Esophagus muscularis mucosa (tissue), 4 donors: ENCODE results near the gene TIMM17A. TPM values are rescaled to one million over a fixed set of nuclear protein-coding genes. Genes with fewer than 3 reads are reported as not detected.

Experiments used
- DNase-seq: peaks from one replicate; pipeline ENCODE4 v3.0.0-alpha.2; 2017; ENCODE audit errors: extremely low spot score
- H3K27ac ChIP-seq, 4 donors: fragments of 200-600 bp; sonication (generic); replicated peaks in 1 of 4; 1 replicate in 3 of 4; 2 replicates in 1 of 4; pipeline ENCODE4 v1.5.1; 2016 to 2019; ENCODE audit warnings: mild to moderate bottlenecking in 1 of 4
- H3K27me3 ChIP-seq, 4 donors: fragments of 200-600 bp; sonication (generic); one replicate each; pipeline versions ENCODE4 v1.5.1 to v1.6.0; 2016 to 2019
- H3K36me3 ChIP-seq, 4 donors: fragments of 200-600 bp; sonication (generic); one replicate each; pipeline ENCODE4 v1.5.1; 2016 to 2019
- H3K4me1 ChIP-seq, 4 donors: fragments of 200-600 bp; sonication (generic); one replicate each; pipeline ENCODE4 v1.5.1; 2016 to 2019
- H3K4me3 ChIP-seq, 4 donors: fragments of 200-600 bp; sonication (generic); 1 replicate in 2 of 4; 2 replicates in 2 of 4; pipeline ENCODE4 v1.5.1; 2016 to 2019; ENCODE audit warnings: mild to moderate bottlenecking in 4 of 4, moderate library complexity in 1 of 4
- H3K9me3 ChIP-seq, 4 donors: fragments of 200-600 bp; sonication (generic); 1 replicate in 3 of 4; 2 replicates in 1 of 4; pipeline ENCODE4 v1.5.1; 2016 to 2019
- CTCF ChIP-seq, 3 experiments: fragments of 200-600 bp in 2 of 3; fragments of 450-650 bp in 1 of 3; sonication (generic) in 2 of 3; IDR thresholded peaks; one replicate each; pipeline ENCODE4 v1.5.1; 2017 to 2019; ENCODE audit warnings: antibody characterized with exemption in 3 of 3, mild to moderate bottlenecking in 2 of 3, moderate library complexity in 1 of 3
- EP300 ChIP-seq: sonication (generic); formaldehyde crosslinking; IDR thresholded peaks from one replicate; pipeline ENCODE4 v1.6.1; 2017; ENCODE audit warnings: antibody characterized with exemption
- POLR2A ChIP-seq: fragments of 450-650 bp; IDR thresholded peaks from one replicate; pipeline ENCODE4 v1.6.1; 2017; ENCODE audit warnings: antibody characterized with exemption, moderate library complexity, mild to moderate bottlenecking, low read depth
- POLR2AphosphoS5 ChIP-seq, 2 donors: sonication (generic); formaldehyde crosslinking; IDR thresholded peaks; one replicate each; pipeline ENCODE4 v1.6.1; 2017; ENCODE audit warnings: antibody characterized with exemption in 2 of 2
- WGBS: methylation state at CpG from one replicate; pipeline ENCODE4 v1.1.5; 2018; 5-methylcytosine and 5-hydroxymethylcytosine counted together
- intact Hi-C: fragments of 100-400 bp; cut with DNase I; formaldehyde crosslinking; loops from one replicate; pipeline ENCODE4 v1.15.1; 2023
- total RNA-seq, 4 donors: library from RNA; depleted of rRNA; stranded (reverse); fragments of >200 nt; gene quantifications; one replicate each; pipeline versions ENCODE4 v1.1.0 to v1.2.1, GENCODE V29; 2016

TIMM17A gene
- total RNA-seq, 4 donors from 2014 or later: 30.7 to 46.1 (median 32.4) TPM

- no peak for DNase-seq
- no peaks in the 10 kb centered on the region for H3K9me3 ChIP-seq
- TF ChIP-seq POLR2A (no peak), EP300 (no peak), CTCF (IDR thresholded peaks at IDR 0.05) (no peak), POLR2AphosphoS5 (IDR thresholded peaks at IDR 0.05) (no peak)
- 95% methylated on average over 10 of the region's 10 CpGs for WGBS
- H3K36me3 ChIP-seq: peaks cover 44 to 62% (median 57%) of the 10 kb centered on the region in 4 donors
- intact Hi-C loops: no loop called here
- peaks cover under 1 to 11% (median 4%) of the 10 kb centered on the region in 4 donors for H3K4me1 ChIP-seq
- H3K27me3 ChIP-seq: no peaks in the 10 kb centered on the region
- no peak overlapping the region for H3K27ac ChIP-seq
- H3K4me3 ChIP-seq: no peak overlapping the region
These were observed 34.2 kb downstream of the TIMM17A start for GRCh38 chr1:201989354-201990128.

DNA sequence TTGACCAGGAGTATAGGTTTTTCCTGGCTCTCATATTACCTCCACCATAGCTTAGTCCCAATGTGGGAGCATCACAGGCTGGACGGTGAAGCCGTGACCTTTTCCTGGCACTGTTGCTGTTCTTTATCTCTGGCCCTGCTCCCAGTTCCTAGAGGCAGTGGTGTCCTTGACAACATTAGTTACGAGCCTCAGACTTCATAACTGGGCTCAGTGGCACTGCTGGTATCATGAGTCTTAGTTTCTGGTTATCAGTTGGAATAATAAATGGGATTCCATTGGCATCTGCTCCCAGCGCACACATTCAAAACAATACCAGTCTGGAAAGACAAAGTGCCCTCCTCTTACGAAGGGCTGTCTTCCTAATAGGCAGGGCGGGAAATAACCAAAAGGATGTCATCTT is 35.1 kb downstream of the TIMM17A start:
- Histone ChIP-seq H3K9me3 (no peaks in the 10 kb centered on the region), H3K4me3 (no peak overlapping the region), H3K27me3 (no peaks in the 10 kb centered on the region), H3K36me3 (peaks cover 44 to 71% (median 63%) of the 10 kb centered on the region in 4 donors), H3K27ac (no peak overlapping the region), H3K4me1 (peaks cover 0 to 4% (median under 1%) of the 10 kb centered on the region in 4 donors)
- TF ChIP-seq POLR2A (no peak), CTCF (IDR thresholded peaks at IDR 0.05) (no peak)
- no peak for DNase-seq
- 71% methylated on average over 6 of the region's 6 CpGs for WGBS
- intact Hi-C loops: no loop called here

DNA sequence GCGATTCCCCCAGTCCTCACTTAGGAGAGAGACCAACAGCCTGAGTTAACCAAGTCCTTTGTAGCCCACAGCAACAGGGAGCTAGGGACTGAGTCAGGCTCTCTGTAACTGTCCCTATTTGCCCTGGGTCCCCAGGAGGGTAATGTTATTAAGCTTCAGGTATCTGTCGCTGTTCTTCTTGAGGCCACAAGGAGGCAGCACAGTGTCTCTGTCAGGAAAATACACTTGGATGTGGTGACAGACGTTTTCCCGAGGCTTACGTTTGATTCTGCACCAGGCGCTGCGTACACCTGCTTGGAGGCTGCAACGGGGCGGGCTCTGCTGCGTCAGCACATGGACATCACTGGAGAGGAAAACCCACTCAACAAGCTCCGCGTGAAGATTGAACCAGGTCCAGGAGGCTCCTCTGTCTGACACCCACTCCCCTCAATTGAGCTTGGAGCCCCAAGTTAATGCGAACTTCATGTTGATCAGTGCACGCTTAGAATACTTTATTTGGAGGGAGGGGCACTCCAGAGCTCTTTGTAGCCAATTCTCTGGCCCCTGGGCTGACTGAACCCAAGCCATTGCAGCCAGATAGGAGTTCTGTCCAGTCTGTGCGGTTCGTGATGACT is 44.4 kb downstream of the TIMM17A start:
- H3K27ac ChIP-seq: no peak overlapping the region
- H3K27me3 ChIP-seq: no peaks in the 10 kb centered on the region
- no peak for DNase-seq
- intact Hi-C loops: no loop called here
- H3K4me1 ChIP-seq: no peaks in the 10 kb centered on the region
- WGBS: 84% methylated on average over 8 of the region's 16 CpGs
- no peaks in the 10 kb centered on the region for H3K9me3 ChIP-seq
- H3K4me3 ChIP-seq: no peak overlapping the region
- TF ChIP-seq EP300 (no peak), CTCF (IDR thresholded peaks at IDR 0.05) (peak; percentile 50 to 78 (median 56))
- H3K36me3 ChIP-seq: peaks cover 69 to 100% (median 91%) of the 10 kb centered on the region in 4 donors

DNA sequence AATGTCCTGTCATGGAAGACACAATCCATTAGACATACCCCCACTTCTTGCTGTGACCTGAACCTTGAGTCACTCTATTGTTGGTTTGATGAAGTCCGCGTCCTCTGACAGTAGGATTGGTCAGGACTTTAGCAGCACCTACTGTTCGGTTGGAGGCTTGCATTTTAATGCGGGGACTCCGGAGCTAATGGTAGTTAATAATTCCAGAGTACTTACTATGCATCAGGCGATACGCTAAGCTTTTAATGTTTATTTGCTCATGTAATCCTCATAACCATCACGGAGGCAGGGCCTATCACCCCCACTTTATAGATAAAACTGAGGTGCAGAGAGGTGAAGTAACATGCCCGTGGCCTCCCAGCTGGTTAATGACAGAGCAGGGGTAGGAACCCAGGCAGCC is 47.2 kb downstream of the TIMM17A start:
- no peak for DNase-seq
- Histone ChIP-seq H3K36me3 (peaks cover 59 to 97% (median 89%) of the 10 kb centered on the region in 4 donors), H3K4me3 (no peak overlapping the region), H3K9me3 (no peaks in the 10 kb centered on the region), H3K4me1 (peaks cover 0 to 7% (median 0%) of the 10 kb centered on the region in 4 donors), H3K27ac (no peak overlapping the region), H3K27me3 (no peaks in the 10 kb centered on the region)
- TF ChIP-seq POLR2A: no peak
- no peak for TF ChIP-seq POLR2AphosphoS5 (IDR thresholded peaks at IDR 0.05)
- TF ChIP-seq EP300: no peak
- no peak for TF ChIP-seq CTCF (IDR thresholded peaks at IDR 0.05)
- intact Hi-C loops: no loop called here
- WGBS: 81% methylated on average over 9 of the region's 9 CpGs
